Measurements from ENCODE around the gene MAGI1. TPM values are rescaled to one million over a fixed set of nuclear protein-coding genes. Genes with fewer than 3 reads are reported as not detected.
A peak's percentile ranks its signal among the peaks of the same experiment; 100 is the strongest.

MAGI1 gene
- total RNA-seq, 2 donors from 2014 or later = 38.6 to 45.1 TPM

DNA sequence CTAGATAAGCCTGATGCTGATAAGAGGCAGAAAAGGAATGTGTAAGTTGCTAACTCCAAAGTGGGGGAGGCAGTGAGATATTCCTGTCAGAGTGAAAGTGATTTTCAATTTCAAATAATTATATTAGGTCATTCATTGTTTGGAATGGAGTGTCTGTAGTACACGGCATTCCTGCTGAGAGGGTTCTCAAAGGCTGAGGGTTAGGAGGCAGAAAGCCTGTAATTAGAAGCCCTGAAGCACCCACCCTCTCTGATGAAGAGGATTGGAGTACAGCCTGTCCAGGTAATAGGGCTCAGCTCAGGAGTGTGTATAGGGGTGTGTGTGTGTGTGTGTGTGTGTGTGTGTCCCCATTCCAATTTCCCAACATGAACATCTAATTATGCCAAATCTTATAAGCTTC is 486.8 kb downstream of the MAGI1 start:
- peak overlapping the region; percentile 15 for H3K27ac ChIP-seq (ENCODE audit: low read depth, low read length)
- TF ChIP-seq, protein P1, sequence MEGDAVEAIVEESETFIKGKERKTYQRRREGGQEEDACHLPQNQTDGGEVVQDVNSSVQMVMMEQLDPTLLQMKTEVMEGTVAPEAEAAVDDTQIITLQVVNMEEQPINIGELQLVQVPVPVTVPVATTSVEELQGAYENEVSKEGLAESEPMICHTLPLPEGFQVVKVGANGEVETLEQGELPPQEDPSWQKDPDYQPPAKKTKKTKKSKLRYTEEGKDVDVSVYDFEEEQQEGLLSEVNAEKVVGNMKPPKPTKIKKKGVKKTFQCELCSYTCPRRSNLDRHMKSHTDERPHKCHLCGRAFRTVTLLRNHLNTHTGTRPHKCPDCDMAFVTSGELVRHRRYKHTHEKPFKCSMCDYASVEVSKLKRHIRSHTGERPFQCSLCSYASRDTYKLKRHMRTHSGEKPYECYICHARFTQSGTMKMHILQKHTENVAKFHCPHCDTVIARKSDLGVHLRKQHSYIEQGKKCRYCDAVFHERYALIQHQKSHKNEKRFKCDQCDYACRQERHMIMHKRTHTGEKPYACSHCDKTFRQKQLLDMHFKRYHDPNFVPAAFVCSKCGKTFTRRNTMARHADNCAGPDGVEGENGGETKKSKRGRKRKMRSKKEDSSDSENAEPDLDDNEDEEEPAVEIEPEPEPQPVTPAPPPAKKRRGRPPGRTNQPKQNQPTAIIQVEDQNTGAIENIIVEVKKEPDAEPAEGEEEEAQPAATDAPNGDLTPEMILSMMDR (conservative IDR thresholded peaks at IDR 0.05) = no peak
- no peak for DNase-seq
- Mint-ChIP-seq H3K27ac (no peak overlapping the region), H3K27me3 (ENCODE audit: insufficient read depth) (peaks cover 36% of the 10 kb centered on the region), H3K9me3 (no peaks in the 10 kb centered on the region), H3K4me1 (peaks cover 11% of the 10 kb centered on the region), H3K4me3 (no peak overlapping the region), H3K36me3 (ENCODE audit: low read depth) (no peaks in the 10 kb centered on the region)
- no peaks in the 10 kb centered on the region for H3K9me3 ChIP-seq (ENCODE audit: control insufficient read depth, low read length)
- H3K4me3 ChIP-seq (ENCODE audit: low read length) = no peak overlapping the region
- 80% methylated on average over 1 of the region's 1 CpG; no CpG with 5 or more reads in 1 of the 2 experiments for WGBS, 2 experiments (ENCODE audit: insufficient coverage in 1 of 2, insufficient read length in 1 of 2)
- no peak overlapping the region for H3K9ac ChIP-seq (ENCODE audit: extremely low read depth, low read length, poor library complexity, severe bottlenecking)
- peaks cover 26% of the 10 kb centered on the region for H3K27me3 ChIP-seq (ENCODE audit: control insufficient read depth, insufficient read depth, low read length, poor library complexity, severe bottlenecking)
- H3K36me3 ChIP-seq (ENCODE audit: control insufficient read depth, insufficient read depth, low read length) = no peaks in the 10 kb centered on the region
- H3K4me1 ChIP-seq (ENCODE audit: control insufficient read depth, insufficient read depth, low read length) = no peaks in the 10 kb centered on the region

DNA sequence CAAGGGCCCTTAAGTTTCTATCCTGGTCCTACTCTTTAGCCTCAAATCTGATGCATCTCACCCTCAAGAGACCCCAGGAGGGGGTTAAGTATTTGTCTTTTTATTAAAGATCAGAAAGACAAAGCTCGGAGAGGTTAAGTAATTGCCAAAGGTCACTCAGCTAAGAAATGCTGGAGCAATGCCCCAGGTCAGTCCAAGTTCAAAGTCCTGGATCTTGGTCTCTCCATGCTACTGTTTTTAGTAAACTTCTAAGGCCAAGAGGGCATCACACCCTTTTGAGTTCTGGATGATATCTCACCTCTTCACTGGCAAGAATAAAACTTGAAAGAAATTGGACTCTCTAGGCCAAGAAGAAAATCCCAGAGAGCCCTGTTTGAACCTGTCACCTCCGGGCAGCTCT is 488.6 kb downstream of the MAGI1 start:
- peaks cover 36% of the 10 kb centered on the region for H3K27me3 Mint-ChIP-seq (ENCODE audit: insufficient read depth)
- Histone ChIP-seq H3K27ac (ENCODE audit: low read depth, low read length) (no peak overlapping the region), H3K4me3 (ENCODE audit: low read length) (no peak overlapping the region), H3K36me3 (ENCODE audit: control insufficient read depth, insufficient read depth, low read length) (no peaks in the 10 kb centered on the region), H3K4me1 (ENCODE audit: control insufficient read depth, insufficient read depth, low read length) (no peaks in the 10 kb centered on the region), H3K27me3 (ENCODE audit: control insufficient read depth, insufficient read depth, low read length, poor library complexity, severe bottlenecking) (peaks cover 26% of the 10 kb centered on the region), H3K9me3 (ENCODE audit: control insufficient read depth, low read length) (no peaks in the 10 kb centered on the region), H3K9ac (ENCODE audit: extremely low read depth, low read length, poor library complexity, severe bottlenecking) (no peak overlapping the region)
- WGBS, 2 experiments (ENCODE audit: insufficient coverage in 1 of 2, insufficient read length in 1 of 2) = 80 to 87% methylated on average over 1 to 2 of the region's 2 CpGs
- H3K27ac Mint-ChIP-seq = no peak overlapping the region
- H3K36me3 Mint-ChIP-seq (ENCODE audit: low read depth) = no peaks in the 10 kb centered on the region
- peak overlapping the region; percentile 61 for H3K4me3 Mint-ChIP-seq
- no peak for DNase-seq
- no peaks in the 10 kb centered on the region for H3K9me3 Mint-ChIP-seq
- TF ChIP-seq, protein P1 (conservative IDR thresholded peaks at IDR 0.05) = no peak
- peaks cover 11% of the 10 kb centered on the region for H3K4me1 Mint-ChIP-seq

DNA sequence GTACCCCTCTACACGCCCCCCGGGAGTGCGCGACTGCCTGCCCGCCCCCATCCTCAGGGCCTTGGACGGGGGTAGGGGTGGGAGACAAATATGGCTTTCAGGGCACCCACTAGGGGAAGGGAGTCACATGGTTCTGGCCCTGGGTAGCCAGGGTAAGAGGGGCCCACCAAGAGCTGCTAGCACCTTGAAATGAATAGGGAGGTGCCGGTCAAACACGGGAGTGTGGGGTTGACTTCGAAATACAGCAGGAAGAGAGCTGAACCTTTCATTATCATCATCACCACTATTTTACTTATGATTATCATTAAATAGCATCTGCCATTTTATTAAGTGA is 489.1 kb downstream of the MAGI1 start:
- H3K4me3 ChIP-seq (ENCODE audit: low read length) = peak overlapping the region; percentile 75
- Mint-ChIP-seq H3K9me3 (no peaks in the 10 kb centered on the region), H3K27ac (no peak overlapping the region), H3K27me3 (ENCODE audit: insufficient read depth) (peaks cover 36% of the 10 kb centered on the region), H3K36me3 (ENCODE audit: low read depth) (no peaks in the 10 kb centered on the region), H3K4me3 (peak overlapping the region; percentile 61), H3K4me1 (peaks cover 11% of the 10 kb centered on the region)
- DNase-seq = no peak
- no peak overlapping the region for H3K9ac ChIP-seq (ENCODE audit: extremely low read depth, low read length, poor library complexity, severe bottlenecking)
- no peak overlapping the region for H3K27ac ChIP-seq (ENCODE audit: low read depth, low read length)
- no peaks in the 10 kb centered on the region for H3K4me1 ChIP-seq (ENCODE audit: control insufficient read depth, insufficient read depth, low read length)
- WGBS, 2 experiments (ENCODE audit: insufficient coverage in 1 of 2, insufficient read length in 1 of 2) = 20 to 22% methylated on average over 2 to 9 of the region's 9 CpGs
- H3K36me3 ChIP-seq (ENCODE audit: control insufficient read depth, insufficient read depth, low read length) = no peaks in the 10 kb centered on the region
- H3K9me3 ChIP-seq (ENCODE audit: control insufficient read depth, low read length) = no peaks in the 10 kb centered on the region
- H3K27me3 ChIP-seq (ENCODE audit: control insufficient read depth, insufficient read depth, low read length, poor library complexity, severe bottlenecking) = peaks cover 26% of the 10 kb centered on the region
- TF ChIP-seq, protein P1 (conservative IDR thresholded peaks at IDR 0.05) = no peak
